IMR-90 (cell line): Measurements from ENCODE around the gene MARCHF3. TPM values are rescaled to one million over a fixed set of nuclear protein-coding genes. Genes with fewer than 3 reads are reported as not detected.
"Not testable (repeated sequence)": the region's sequence is repeated elsewhere in the genome, so short reads cannot be mapped to it uniquely, and the experiment has no call there.

ENCODE experiments used
- ATAC-seq: fragments of 200-7000 bp; cut with Tn5 transposase; 2 replicates; pipeline ENCODE4 v1.9.1; 2020; ENCODE audit warnings: low read depth, mild to moderate bottlenecking, moderate library complexity
- BruUV-seq: library from RNA; stranded (reverse); fragments of 400-500 nt; replicated peaks from 2 replicates; lab custom pipeline; 2021; lab: Mats Ljungman, UMichigan
- CTCF ChIA-PET: fragments of 300-600 bp; formaldehyde crosslinking; extraction: SDS; loops from one replicate; lab custom pipeline; 2021; ENCODE audit warnings: antibody characterized with exemption; lab: Yijun Ruan, JAX
- POLR2A ChIA-PET: fragments of 300-600 bp; sonication (Branson Sonifier 250); formaldehyde crosslinking; loops from one replicate; lab custom pipeline; 2022; ENCODE audit warnings: antibody characterized with exemption; ENCODE audit not compliant: unreplicated experiment; lab: Charles Lee
- DNase-seq: peaks from one replicate; pipeline ENCODE4 v3.0.0; 2013
- H2AFZ ChIP-seq: replicated peaks from 2 replicates; pipeline ENCODE3; 2013; ENCODE audit warnings: low read length, mild to moderate bottlenecking; ENCODE audit not compliant: poor library complexity
- H2AK5ac ChIP-seq: 2 replicates; pipeline ENCODE4 v1.6.1; 2013; ENCODE audit warnings: low read depth, low read length, inconsistent platforms
- H2AK9ac ChIP-seq: replicated peaks from 2 replicates; pipeline ENCODE3; 2013; ENCODE audit warnings: mild to moderate bottlenecking, low read depth, low read length, moderate library complexity; ENCODE audit not compliant: poor library complexity
- H2BK120ac ChIP-seq: 2 replicates; pipeline ENCODE4 v1.6.1; 2013; ENCODE audit warnings: low read depth, low read length, inconsistent platforms
- H2BK15ac ChIP-seq: 3 replicates; pipeline ENCODE4 v1.6.1; 2013; ENCODE audit warnings: low read depth, low read length, inconsistent platforms
- H2BK20ac ChIP-seq: 2 replicates; pipeline ENCODE4 v1.6.1; 2013; ENCODE audit warnings: low read depth, mild to moderate bottlenecking, inconsistent platforms, low read length, moderate library complexity
- H2BK5ac ChIP-seq: 2 replicates; pipeline ENCODE4 v1.6.1; 2013; ENCODE audit warnings: mild to moderate bottlenecking, low read depth, low read length, inconsistent platforms; ENCODE audit not compliant: poor library complexity, severe bottlenecking
- H3K14ac ChIP-seq: replicated peaks from 2 replicates; pipeline ENCODE4 v1.6.1; 2013; ENCODE audit warnings: low read depth, low read length, inconsistent platforms
- H3K18ac ChIP-seq: 2 replicates; pipeline ENCODE4 v1.6.1; 2013; ENCODE audit warnings: low read depth, low read length, control low read depth
- H3K23ac ChIP-seq: 2 replicates; pipeline ENCODE4 v1.6.1; 2013; ENCODE audit warnings: low read depth, low read length, inconsistent platforms
- H3K27ac ChIP-seq: 2 replicates; pipeline ENCODE4 v1.5.1; 2013; ENCODE audit warnings: mild to moderate bottlenecking, control low read depth, low read length; ENCODE audit not compliant: insufficient read depth
- H3K27me3 ChIP-seq: 2 replicates; pipeline ENCODE4 v1.6.1; 2013; ENCODE audit warnings: low read length; ENCODE audit not compliant: control insufficient read depth, insufficient read depth
- H3K36me3 ChIP-seq: 2 replicates; pipeline ENCODE4 v1.6.1; 2013; ENCODE audit warnings: low read length, mixed read lengths; ENCODE audit not compliant: control insufficient read depth, insufficient read depth
- H3K4ac ChIP-seq: 2 replicates; pipeline ENCODE4 v1.6.1; 2013; ENCODE audit warnings: low read depth, low read length, inconsistent platforms
- H3K4me1 ChIP-seq: 2 replicates; pipeline ENCODE4 v1.6.1; 2013; ENCODE audit warnings: low read length, mixed read lengths; ENCODE audit not compliant: control insufficient read depth, insufficient read depth
- H3K4me2 ChIP-seq: 2 replicates; pipeline ENCODE4 v1.6.1; 2013; ENCODE audit warnings: low read depth, mild to moderate bottlenecking, control low read depth, low read length, moderate library complexity
- H3K4me3 ChIP-seq: 2 replicates; pipeline ENCODE4 v1.5.1; 2013; ENCODE audit warnings: low read depth, mild to moderate bottlenecking, control low read depth, low read length, moderate library complexity; ENCODE audit not compliant: insufficient read depth
- H3K56ac ChIP-seq: 2 replicates; pipeline ENCODE4 v1.6.1; 2013; ENCODE audit warnings: low read length, inconsistent platforms; ENCODE audit not compliant: insufficient read depth; ENCODE audit errors: extremely low read depth
- H3K79me1 ChIP-seq, 2 experiments: 2 replicates each; pipeline ENCODE4 v1.6.1; 2013; ENCODE audit warnings: low read length in 2 of 2, inconsistent platforms in 1 of 2, low read depth in 1 of 2
- H3K9ac ChIP-seq: 2 replicates; pipeline ENCODE4 v1.6.1; 2013; ENCODE audit warnings: low read depth, low read length, control low read depth
- H3K9me1 ChIP-seq: 2 replicates; pipeline ENCODE4 v1.6.1; 2013; ENCODE audit warnings: low read length, inconsistent platforms; ENCODE audit not compliant: insufficient read depth
- H3K9me3 ChIP-seq: 2 replicates; pipeline ENCODE4 v1.6.1; 2013; ENCODE audit warnings: low read length; ENCODE audit not compliant: control insufficient read depth, insufficient read depth
- H4K20me1 ChIP-seq: 2 replicates; pipeline ENCODE4 v1.6.1; 2013; ENCODE audit warnings: low read length, inconsistent platforms; ENCODE audit not compliant: insufficient read depth
- H4K5ac ChIP-seq: 2 replicates; pipeline ENCODE4 v1.6.1; 2013; ENCODE audit warnings: mild to moderate bottlenecking, low read depth, low read length, control low read depth
- H4K8ac ChIP-seq, 2 experiments: 2 replicates each; pipeline ENCODE4 v1.6.1; 2013; ENCODE audit warnings: low read depth in 2 of 2, low read length in 2 of 2, control low read depth in 1 of 2, inconsistent platforms in 1 of 2
- H4K91ac ChIP-seq: 2 replicates; pipeline ENCODE4 v1.6.1; 2013; ENCODE audit warnings: low read depth, low read length, inconsistent platforms; ENCODE audit not compliant: insufficient read depth
- CEBPB ChIP-seq: IDR thresholded peaks from 2 replicates; pipeline ENCODE4 v1.6.1; 2012; ENCODE audit warnings: low read depth, low read length, improper control_type of control experiment
- CHD1 ChIP-seq: IDR thresholded peaks from 2 replicates; pipeline ENCODE4 v1.6.1; 2012; ENCODE audit warnings: low read depth, low read length, improper control_type of control experiment
- FOS ChIP-seq: fragments of 150-350 bp; IDR thresholded peaks from 2 replicates; pipeline ENCODE4 v1.6.1; 2016; ENCODE audit warnings: low read depth, low read length
- MAFK ChIP-seq: IDR thresholded peaks from 2 replicates; pipeline ENCODE4 v1.6.1; 2012; ENCODE audit warnings: low read depth, low read length, improper control_type of control experiment
- MAZ ChIP-seq: IDR thresholded peaks from 2 replicates; pipeline ENCODE4 v1.6.1; 2012; ENCODE audit warnings: low read depth, mild to moderate bottlenecking, low read length, improper control_type of control experiment, moderate library complexity, borderline replicate concordance
- MXI1 ChIP-seq: IDR thresholded peaks from 2 replicates; pipeline ENCODE4 v1.6.1; 2012; ENCODE audit warnings: low read depth, mild to moderate bottlenecking, low read length, moderate library complexity, borderline replicate concordance
- POLR2A ChIP-seq: IDR thresholded peaks from 2 replicates; pipeline ENCODE4 v1.6.1; 2012; ENCODE audit warnings: mild to moderate bottlenecking, low read depth, low read length
- RAD21 ChIP-seq: IDR thresholded peaks from 2 replicates; pipeline ENCODE4 v1.6.1; 2012; ENCODE audit warnings: low read length, improper control_type of control experiment
- RCOR1 ChIP-seq: IDR thresholded peaks from 2 replicates; pipeline ENCODE4 v1.6.1; 2012; ENCODE audit warnings: mild to moderate bottlenecking, low read length, improper control_type of control experiment; ENCODE audit not compliant: insufficient replicate concordance
- RFX5 ChIP-seq: IDR thresholded peaks from 2 replicates; pipeline ENCODE4 v1.8.0; 2012; ENCODE audit warnings: low read depth, mild to moderate bottlenecking, low read length, moderate library complexity
- WGBS, 2 experiments: methylation state at CpG; one replicate each; pipeline versions ENCODE4 v1.1.5 to v1.1.7; 2013; ENCODE audit warnings: missing lambda C conversion rate in 2 of 2; ENCODE audit not compliant: insufficient read length in 1 of 2; ENCODE audit errors: extremely low coverage in 2 of 2; 5-methylcytosine and 5-hydroxymethylcytosine counted together
- dilution Hi-C: fragments of 300-500 bp; cut with HindIII; formaldehyde crosslinking; loops from one replicate; pipeline ENCODE4 v1.14.3; 2018; ENCODE audit warnings: low sequenced_read_pairs; ENCODE audit not compliant: unreplicated experiment
- in situ Hi-C: fragments of 300-500 bp; cut with MboI; formaldehyde crosslinking; loops from 3 replicates; pipeline ENCODE4 v1.14.3; 2019; ENCODE audit warnings: low sequenced_read_pairs, inconsistent platforms, mixed read lengths
- intact Hi-C: fragments of 100-400 bp; cut with micrococcal nuclease; formaldehyde crosslinking; loops from 2 replicates; pipeline ENCODE4 v1.10.0; 2022
- polyA plus RNA-seq, 3 experiments: library from polyadenylated mRNA; depleted of rRNA; stranded (reverse); fragments of >200 nt; gene quantifications; 2 replicates each; pipeline ENCODE4 v1.2.3, GENCODE V29; 2012; ENCODE audit warnings: low replicate concordance in 1 of 3
- total RNA-seq: library from RNA; depleted of rRNA; stranded (reverse); fragments of >200 nt; gene quantifications from 2 replicates; pipeline ENCODE4 v1.2.3, GENCODE V29; 2012

Gene MARCHF3
- total and polyA plus RNA-seq, 2 of the 4 experiments (the other 2 are of a cell fraction): 11.2 to 18.8 TPM

- Histone ChIP-seq H2AFZ (no peak overlapping the region), H2AK5ac (no peak overlapping the region), H3K9me3 (no peaks in the 10 kb centered on the region), H3K4me2 (peak overlapping the region; percentile 39; the same call in 1 of the 2 replicates), H3K14ac (no peak overlapping the region), H2AK9ac (no peak overlapping the region), H3K4me3 (no peak overlapping the region), H2BK5ac (peak overlapping the region; percentile 61), H3K79me1 (peaks cover 15 to 38% of the 10 kb centered on the region in 2 experiments), H2BK15ac (no peak overlapping the region), H3K56ac (no peak overlapping the region), H3K4ac (no peak overlapping the region), H2BK120ac (0 out of 2 replicates have a peak overlapping the region, but pooled peaks have one; percentile 3), H4K8ac (no peak overlapping the region; a peak in 1 of 4 replicates), H3K27ac (no peak overlapping the region), H3K4me1 (peaks cover 9% of the 10 kb centered on the region; the same call in 1 of the 2 replicates), H3K18ac (no peak overlapping the region; the same call in 1 of the 2 replicates), H4K5ac (no peak overlapping the region; the same call in 1 of the 2 replicates), H4K20me1 (no peaks in the 10 kb centered on the region), H3K9me1 (peaks cover 8% of the 10 kb centered on the region; the same call in 1 of the 2 replicates), H3K27me3 (no peaks in the 10 kb centered on the region), H3K9ac (peak overlapping the region; percentile 46; the same call in 1 of the 2 replicates), H3K23ac (no peak overlapping the region), H3K36me3 (no peaks in the 10 kb centered on the region), H2BK20ac (no peak overlapping the region), H4K91ac (no peak overlapping the region)
- WGBS, 2 experiments: no CpG with 5 or more reads among the region's 5 CpGs
- DNase-seq (peak; percentile 73), ATAC-seq (no peak)
- dilution Hi-C loops (no loop called here), in situ Hi-C loops (no loop called here), intact Hi-C loops (no loop called here)
- CTCF ChIA-PET: no interaction called here
- no TSS peak for BruUV-seq
- no peak for TF ChIP-seq CEBPB
- no peak for TF ChIP-seq MAFK
- no peak for TF ChIP-seq MAZ
- no peak for TF ChIP-seq POLR2A
- no peak for TF ChIP-seq MXI1
- TF ChIP-seq RFX5: no peak
- no peak for TF ChIP-seq CHD1
- TF ChIP-seq FOS: no peak
- TF ChIP-seq RAD21: no peak
- no peak for TF ChIP-seq RCOR1
- POLR2A ChIA-PET: no interaction called here
These were observed 23.6 kb downstream of the MARCHF3 start for GRCh38 chr5:127006744-127007143.

GRCh38 chr5:127005282-127005681 is 25.1 kb downstream of the MARCHF3 start:
- ATAC-seq, H3K18ac ChIP-seq, H2AFZ ChIP-seq, H2AK9ac ChIP-seq, H3K56ac ChIP-seq, H4K5ac ChIP-seq, DNase-seq, H2BK15ac ChIP-seq, H2BK120ac ChIP-seq, H3K14ac ChIP-seq, H3K9me3 ChIP-seq, H3K27me3 ChIP-seq, H4K20me1 ChIP-seq, POLR2A ChIA-PET, CTCF ChIA-PET, BruUV-seq, H4K91ac ChIP-seq, H3K4me3 ChIP-seq, in situ Hi-C loops, H3K23ac ChIP-seq, H3K4me2 ChIP-seq, H2BK20ac ChIP-seq, dilution Hi-C loops, H3K27ac ChIP-seq, intact Hi-C loops, H2AK5ac ChIP-seq, H2BK5ac ChIP-seq, H3K4ac ChIP-seq, H3K9ac ChIP-seq, H3K36me3 ChIP-seq: not testable (repeated sequence)
- peak overlapping the region in 1 of 2 experiments; percentile 21; a peak in 1 of 4 replicates for H4K8ac ChIP-seq
- WGBS, 2 experiments: no CpG with 5 or more reads among the region's 3 CpGs
- H3K4me1 ChIP-seq: peaks cover 10% of the 10 kb centered on the region
- peaks cover 11% of the 10 kb centered on the region; the same call in 1 of the 2 replicates for H3K9me1 ChIP-seq
- H3K79me1 ChIP-seq: peaks cover 17 to 35% of the 10 kb centered on the region in 2 experiments
